Upper lobe of left lung (tissue), 6 donors: Measurements from ENCODE around the gene ATP9B. TPM values are rescaled to one million over a fixed set of nuclear protein-coding genes. Genes with fewer than 3 reads are reported as not detected.

Source experiments
- ATAC-seq, 2 donors: fragments of 200-7000 bp; cut with Tn5 transposase; one replicate each; pipeline ENCODE4 v1.9.1; 2022; ENCODE audit warnings: mild to moderate bottlenecking in 2 of 2, moderate library complexity in 2 of 2; ENCODE audit not compliant: low FRiP score in 2 of 2
- DNase-seq, 2 donors: peaks; one replicate each; pipeline ENCODE4 v3.0.0-alpha.2; 2019 to 2020
- H3K27ac ChIP-seq, 4 donors: fragments of 200-600 bp; sonication (generic); one replicate each; pipeline ENCODE4 v1.5.1; 2016 to 2019
- H3K27me3 ChIP-seq, 4 donors: fragments of 200-600 bp; sonication (generic); one replicate each; pipeline ENCODE4 v1.5.1; 2017 to 2019
- H3K36me3 ChIP-seq, 4 donors: fragments of 200-600 bp; sonication (generic); one replicate each; pipeline ENCODE4 v1.5.1; 2016 to 2019
- H3K4me1 ChIP-seq, 4 donors: fragments of 200-600 bp; sonication (generic); one replicate each; pipeline ENCODE4 v1.5.1; 2018 to 2019
- H3K4me3 ChIP-seq, 4 donors: fragments of 200-600 bp; sonication (generic); one replicate each; pipeline ENCODE4 v1.5.1; 2017 to 2019; ENCODE audit warnings: mild to moderate bottlenecking in 2 of 4, moderate library complexity in 1 of 4
- H3K9me3 ChIP-seq, 4 donors: fragments of 200-600 bp; sonication (generic); one replicate each; pipeline ENCODE4 v1.5.1; 2018 to 2019
- CTCF ChIP-seq, 6 experiments: fragments of 450-650 bp in 4 of 6; fragments of 200-600 bp in 2 of 6; sonication (generic) in 2 of 6; IDR thresholded peaks; one replicate each; pipeline ENCODE4 v1.5.1; 2016 to 2019; ENCODE audit warnings: antibody characterized with exemption in 6 of 6
- EP300 ChIP-seq, 4 donors: sonication (generic); formaldehyde crosslinking; IDR thresholded peaks; one replicate each; pipeline ENCODE4 v1.5.1; 2017; ENCODE audit warnings: antibody characterized with exemption in 4 of 4, control low read depth in 2 of 4
- POLR2A ChIP-seq, 4 donors: fragments of 450-650 bp; IDR thresholded peaks; one replicate each; pipeline ENCODE4 v1.5.1; 2016 to 2017; ENCODE audit warnings: antibody characterized with exemption in 4 of 4, mild to moderate bottlenecking in 2 of 4
- POLR2AphosphoS5 ChIP-seq, 2 donors: sonication (generic); formaldehyde crosslinking; IDR thresholded peaks; one replicate each; pipeline ENCODE4 v1.5.1; 2017; ENCODE audit warnings: antibody characterized with exemption in 2 of 2
- WGBS, 2 donors: methylation state at CpG; one replicate each; pipeline ENCODE4 v1.1.5; 2017 to 2018; 5-methylcytosine and 5-hydroxymethylcytosine counted together
- total RNA-seq, 6 donors: library from RNA; depleted of rRNA in 4 of 6; stranded (reverse); fragments of >200 nt in 4 of 6; gene quantifications; one replicate each; pipeline versions ENCODE4 v1.1.0 to v1.2.1, GENCODE V29; 2016 to 2021
- donor health status: DM: no; HTN: no; CAD: no; lungs with moderate emphysema.
- donor health status: DM: no; HTN: yes; CAD: no; lungs with severe emphysema.

ATP9B gene
- total RNA-seq, 6 donors from 2014 or later: 29.8 to 124 (median 49.2) TPM

- Histone ChIP-seq H3K4me1 (no peaks in the 10 kb centered on the region), H3K36me3 (peaks cover 0 to 36% (median 16%) of the 10 kb centered on the region in 4 donors), H3K27ac (no peak overlapping the region), H3K9me3 (no peaks in the 10 kb centered on the region), H3K4me3 (no peak overlapping the region), H3K27me3 (no peaks in the 10 kb centered on the region)
- ATAC-seq (peak in 1 of 2 donors; percentile 9), DNase-seq (peak in 1 of 2 donors; percentile 54)
- no peak for TF ChIP-seq CTCF (IDR thresholded peaks at IDR 0.05)
- TF ChIP-seq POLR2AphosphoS5 (IDR thresholded peaks at IDR 0.05): no peak
- TF ChIP-seq EP300 (IDR thresholded peaks at IDR 0.05): no peak
- no peak for TF ChIP-seq POLR2A (IDR thresholded peaks at IDR 0.05)
- 89 to 92% methylated on average over 26 of the region's 26 CpGs for WGBS, 2 donors
Observed at GRCh38 chr18:79355433-79356335, 286.5 kb downstream of the ATP9B start.

GRCh38 chr18:79356435-79356834, 287.2 kb downstream of the ATP9B start:
- Histone ChIP-seq H3K27me3 (no peaks in the 10 kb centered on the region), H3K4me3 (no peak overlapping the region), H3K4me1 (no peaks in the 10 kb centered on the region), H3K27ac (no peak overlapping the region), H3K36me3 (peaks cover 6 to 42% (median 23%) of the 10 kb centered on the region in 4 donors), H3K9me3 (no peaks in the 10 kb centered on the region)
- DNase-seq (no peak), ATAC-seq (no peak)
- TF ChIP-seq POLR2AphosphoS5 (IDR thresholded peaks at IDR 0.05) (no peak), POLR2A (IDR thresholded peaks at IDR 0.05) (no peak), CTCF (IDR thresholded peaks at IDR 0.05) (no peak), EP300 (IDR thresholded peaks at IDR 0.05) (no peak)
- 86 to 97% methylated on average over 5 of the region's 5 CpGs for WGBS, 2 donors

GRCh38 chr18:79360933-79361332, 291.7 kb downstream of the ATP9B start:
- ATAC-seq (no peak), DNase-seq (no peak)
- TF ChIP-seq POLR2AphosphoS5 (IDR thresholded peaks at IDR 0.05) (no peak), EP300 (IDR thresholded peaks at IDR 0.05) (no peak), CTCF (IDR thresholded peaks at IDR 0.05) (no peak), POLR2A (IDR thresholded peaks at IDR 0.05) (no peak)
- Histone ChIP-seq H3K27me3 (no peaks in the 10 kb centered on the region), H3K9me3 (no peaks in the 10 kb centered on the region), H3K4me1 (no peaks in the 10 kb centered on the region), H3K36me3 (peaks cover 6 to 47% (median 20%) of the 10 kb centered on the region in 4 donors), H3K27ac (no peak overlapping the region), H3K4me3 (no peak overlapping the region)
- WGBS, 2 donors: 93 to 96% methylated on average over 12 of the region's 12 CpGs

- WGBS, 2 donors: 90 to 95% methylated on average over 19 to 20 of the region's 20 CpGs
- DNase-seq (no peak), ATAC-seq (no peak)
- H3K9me3 ChIP-seq: no peaks in the 10 kb centered on the region
- no peak overlapping the region for H3K27ac ChIP-seq
- H3K4me3 ChIP-seq: no peak overlapping the region
- peaks cover 6 to 47% (median 20%) of the 10 kb centered on the region in 4 donors for H3K36me3 ChIP-seq
- H3K27me3 ChIP-seq: no peaks in the 10 kb centered on the region
- TF ChIP-seq POLR2A (IDR thresholded peaks at IDR 0.05) (no peak), POLR2AphosphoS5 (IDR thresholded peaks at IDR 0.05) (no peak), EP300 (IDR thresholded peaks at IDR 0.05) (no peak), CTCF (IDR thresholded peaks at IDR 0.05) (no peak)
- no peaks in the 10 kb centered on the region for H3K4me1 ChIP-seq
Observed at GRCh38 chr18:79361766-79362522, 292.8 kb downstream of the ATP9B start.
